Activated CD8-positive, alpha-beta T cell treated with anti-CD3 and anti-CD28 coated beads, Interleukin-2, amount 10 ng/mL, durations not matched to agents 7 days and 5 days (primary cell): ENCODE results near the gene MYOM1. TPM values are rescaled to one million over a fixed set of nuclear protein-coding genes. Genes with fewer than 3 reads are reported as not detected.
"Not testable (repeated sequence)": the region's sequence is repeated elsewhere in the genome, so short reads cannot be mapped to it uniquely, and the experiment has no call there.

ENCODE experiments used
- ATAC-seq: fragments of 150-1000 bp; cut with Tn5 transposase; one replicate; pipeline ENCODE4 v1.10.0; 2021; ENCODE audit warnings: moderate library complexity
- CTCF ChIA-PET: fragments of 350-600 bp; sonication (Branson Sonifier 250); formaldehyde crosslinking; loops from one replicate; lab custom pipeline; 2021; ENCODE audit warnings: antibody characterized with exemption; lab: Charles Lee
- POLR2A ChIA-PET: fragments of 350-600 bp; sonication (Branson Sonifier 250); formaldehyde crosslinking; loops from one replicate; lab custom pipeline; 2021; ENCODE audit warnings: antibody characterized with exemption; lab: Charles Lee
- DNase-seq: peaks from one replicate; pipeline ENCODE4 v3.0.0-alpha.2; 2020
- H3K27ac Mint-ChIP-seq: one replicate; pipeline ENCODE4 v1.8.0; 2021; ENCODE audit warnings: mild to moderate bottlenecking, mixed read lengths
- H3K27me3 Mint-ChIP-seq: one replicate; pipeline ENCODE4 v1.8.0; 2021; ENCODE audit warnings: low read depth, mixed read lengths
- H3K36me3 Mint-ChIP-seq: one replicate; pipeline ENCODE4 v1.8.0; 2021; ENCODE audit warnings: low read depth, mixed read lengths
- H3K4me1 Mint-ChIP-seq: one replicate; pipeline ENCODE4 v1.8.0; 2021; ENCODE audit warnings: low read depth, mixed read lengths
- H3K4me3 Mint-ChIP-seq: one replicate; pipeline ENCODE4 v1.8.0; 2021; ENCODE audit warnings: mild to moderate bottlenecking, mixed read lengths
- H3K9me3 Mint-ChIP-seq: one replicate; pipeline ENCODE4 v1.8.0; 2022; ENCODE audit warnings: mixed read lengths; ENCODE audit not compliant: insufficient read depth
- total RNA-seq, 2 experiments: library from RNA; stranded (reverse); gene quantifications; one replicate each; pipeline ENCODE4 v1.2.3, GENCODE V29; 2021

The MYOM1 gene
- total RNA-seq, 2 experiments from 2014 or later: 1.3 to 1.5 TPM

- Mint-ChIP-seq H3K9me3 (no peaks in the 10 kb centered on the region), H3K27me3 (no peaks in the 10 kb centered on the region), H3K36me3 (no peaks in the 10 kb centered on the region), H3K27ac (no peak overlapping the region), H3K4me3 (no peak overlapping the region), H3K4me1 (peaks cover 23% of the 10 kb centered on the region)
- DNase-seq (no peak), ATAC-seq (no peak)
- POLR2A ChIA-PET: interaction anchor here (1.1 kb wide), 1 partner anchor 174 kb away, joined by 3 read pairs; the partner anchor contains the start of gene MYL12A
- CTCF ChIA-PET: interaction anchor here (1.2 to 6.9 kb wide), 5 partner anchors 8 to 85 kb away, joined by 4 to 67 read pairs (median 9); no protein-coding TSS in a partner anchor
Observed at GRCh38 chr18:3074087-3074486, 145.7 kb downstream of the MYOM1 start.

DNA sequence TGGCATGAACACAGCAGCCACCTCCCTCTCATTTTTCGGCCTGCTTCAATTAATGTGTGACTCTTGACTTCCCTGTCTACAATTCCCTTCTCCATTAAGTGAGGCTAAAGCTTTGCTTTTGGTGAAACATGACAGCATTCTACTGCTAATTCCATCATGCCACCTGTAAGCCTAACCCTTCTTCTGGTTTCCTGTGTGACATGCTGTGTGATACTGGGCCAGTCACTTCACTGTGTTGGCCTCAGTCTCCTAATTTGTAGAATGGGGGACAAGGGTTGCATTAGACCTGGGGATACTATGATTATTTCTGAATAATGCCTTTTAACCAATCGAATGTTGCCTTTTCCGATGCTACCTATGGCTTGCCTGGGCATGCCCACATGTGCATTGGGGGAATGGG lies 146.4 kb downstream of the MYOM1 start:
- not testable (repeated sequence) for H3K27me3 Mint-ChIP-seq, ATAC-seq, DNase-seq, H3K27ac Mint-ChIP-seq, H3K4me3 Mint-ChIP-seq, H3K36me3 Mint-ChIP-seq, H3K9me3 Mint-ChIP-seq
- H3K4me1 Mint-ChIP-seq: peaks cover 28% of the 10 kb centered on the region
- CTCF ChIA-PET: interaction anchor here (2.5 to 6.9 kb wide), 4 partner anchors 12 to 84 kb away, joined by 9 to 67 read pairs (median 20); no protein-coding TSS in a partner anchor
- POLR2A ChIA-PET: interaction anchor here (0.6 to 0.8 kb wide), 2 partner anchors 17 to 24 kb away, joined by 3 read pairs; no protein-coding TSS in a partner anchor

GRCh38 chr18:3071676-3072075 lies 148.1 kb downstream of the MYOM1 start:
- Mint-ChIP-seq H3K36me3 (no peaks in the 10 kb centered on the region), H3K27me3 (no peaks in the 10 kb centered on the region), H3K4me1 (peaks cover 44% of the 10 kb centered on the region), H3K4me3 (no peak overlapping the region), H3K27ac (peak overlapping the region; percentile 39), H3K9me3 (no peaks in the 10 kb centered on the region)
- no peak for DNase-seq
- ATAC-seq: no peak
- CTCF ChIA-PET: interaction anchor here (1.0 to 6.9 kb wide), 3 partner anchors 10 to 77 kb away, joined by 3 to 67 read pairs (median 30); no protein-coding TSS in a partner anchor
- POLR2A ChIA-PET: interaction anchor here (0.7 kb wide), 1 partner anchor 64 kb away, joined by 3 read pairs; no protein-coding TSS in a partner anchor

DNA sequence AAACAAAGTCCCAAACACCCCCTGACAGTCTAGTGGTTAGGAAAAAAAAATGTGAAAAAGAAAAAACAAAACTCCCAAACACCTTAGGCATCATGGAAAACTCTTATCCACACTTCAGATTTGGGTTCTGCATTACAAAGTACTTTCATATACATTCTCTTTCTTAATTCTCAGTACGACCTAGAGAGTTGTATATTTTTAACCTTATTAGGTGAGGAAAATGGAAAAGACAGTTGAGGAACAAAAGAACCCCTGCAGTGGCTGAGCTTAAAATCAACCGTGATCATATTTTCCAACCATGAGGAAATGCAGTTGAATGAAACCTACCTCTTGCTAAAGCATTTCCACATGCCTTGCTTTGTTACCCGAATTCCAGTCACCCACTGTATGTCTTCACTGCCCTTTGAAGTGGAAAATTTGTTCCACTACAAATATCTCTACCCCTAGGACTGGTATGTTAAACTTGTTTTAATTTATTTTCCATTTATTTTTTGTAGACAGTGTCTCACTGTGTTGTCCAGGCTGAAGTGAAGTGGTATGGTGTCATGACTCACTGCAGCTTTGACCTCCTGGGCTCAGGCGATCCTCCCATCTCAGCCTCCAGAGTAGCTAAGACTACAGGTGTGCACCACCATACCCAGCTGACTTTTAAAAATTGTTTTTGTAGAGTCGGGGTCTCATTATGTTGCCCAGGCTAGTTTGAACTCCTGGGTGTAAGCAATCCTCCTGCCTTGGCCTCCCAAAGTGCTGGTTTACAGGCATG lies 149.9 kb downstream of the MYOM1 start:
- POLR2A ChIA-PET: interaction anchor here (1.2 kb wide), 1 partner anchor 414 kb away, joined by 4 read pairs; no protein-coding TSS in a partner anchor
- ATAC-seq (peak; percentile 46), DNase-seq (no peak)
- no peak overlapping the region for H3K4me3 Mint-ChIP-seq
- H3K36me3 Mint-ChIP-seq: no peaks in the 10 kb centered on the region
- CTCF ChIA-PET: interaction anchor here (0.7 to 2.9 kb wide), 2 partner anchors 59 to 76 kb away, joined by 3 to 12 read pairs; no protein-coding TSS in a partner anchor
- H3K4me1 Mint-ChIP-seq: peaks cover 40% of the 10 kb centered on the region
- H3K9me3 Mint-ChIP-seq: no peaks in the 10 kb centered on the region
- no peak overlapping the region for H3K27ac Mint-ChIP-seq
- no peaks in the 10 kb centered on the region for H3K27me3 Mint-ChIP-seq

- POLR2A ChIA-PET: no interaction called here
- H3K4me3 Mint-ChIP-seq: peak overlapping the region; percentile 52
- ATAC-seq (peak; percentile 27), DNase-seq (no peak)
- peaks cover 42% of the 10 kb centered on the region for H3K4me1 Mint-ChIP-seq
- H3K9me3 Mint-ChIP-seq: no peaks in the 10 kb centered on the region
- no peaks in the 10 kb centered on the region for H3K36me3 Mint-ChIP-seq
- no peaks in the 10 kb centered on the region for H3K27me3 Mint-ChIP-seq
- CTCF ChIA-PET: interaction anchor here (0.9 to 2.9 kb wide), 2 partner anchors 57 to 74 kb away, joined by 3 to 12 read pairs; no protein-coding TSS in a partner anchor
- H3K27ac Mint-ChIP-seq: peak overlapping the region; percentile 76
Observed at GRCh38 chr18:3067722-3068121, 152.0 kb downstream of the MYOM1 start.

- DNase-seq (no peak), ATAC-seq (no peak)
- Mint-ChIP-seq H3K27ac (peak overlapping the region; percentile 76), H3K4me1 (peaks cover 47% of the 10 kb centered on the region), H3K4me3 (peak overlapping the region; percentile 52), H3K9me3 (no peaks in the 10 kb centered on the region), H3K27me3 (no peaks in the 10 kb centered on the region), H3K36me3 (no peaks in the 10 kb centered on the region)
- CTCF ChIA-PET: interaction anchor here (0.9 kb wide), 1 partner anchor 56 kb away, joined by 3 read pairs; no protein-coding TSS in a partner anchor
- POLR2A ChIA-PET: interaction anchor here (1.0 kb wide), 1 partner anchor 181 kb away, joined by 3 read pairs; no protein-coding TSS in a partner anchor
Observed at GRCh38 chr18:3067165-3067661, 152.6 kb downstream of the MYOM1 start.

GRCh38 chr18:3066341-3067110 lies 153.2 kb downstream of the MYOM1 start:
- peaks cover 54% of the 10 kb centered on the region for H3K4me1 Mint-ChIP-seq
- no peaks in the 10 kb centered on the region for H3K36me3 Mint-ChIP-seq
- H3K27ac Mint-ChIP-seq: peak overlapping the region; percentile 11
- CTCF ChIA-PET: interaction anchor here (0.7 to 9.7 kb wide), 7 partner anchors 8 to 179 kb away, joined by 3 to 311 read pairs (median 5); partner anchors contain the start of gene MYL12A
- no peaks in the 10 kb centered on the region for H3K27me3 Mint-ChIP-seq
- no peak for DNase-seq
- POLR2A ChIA-PET: interaction anchor here (1.0 to 1.3 kb wide), 2 partner anchors 72 to 182 kb away, joined by 3 to 6 read pairs; no protein-coding TSS in a partner anchor
- H3K4me3 Mint-ChIP-seq: no peak overlapping the region
- H3K9me3 Mint-ChIP-seq: no peaks in the 10 kb centered on the region
- ATAC-seq: no peak

DNA sequence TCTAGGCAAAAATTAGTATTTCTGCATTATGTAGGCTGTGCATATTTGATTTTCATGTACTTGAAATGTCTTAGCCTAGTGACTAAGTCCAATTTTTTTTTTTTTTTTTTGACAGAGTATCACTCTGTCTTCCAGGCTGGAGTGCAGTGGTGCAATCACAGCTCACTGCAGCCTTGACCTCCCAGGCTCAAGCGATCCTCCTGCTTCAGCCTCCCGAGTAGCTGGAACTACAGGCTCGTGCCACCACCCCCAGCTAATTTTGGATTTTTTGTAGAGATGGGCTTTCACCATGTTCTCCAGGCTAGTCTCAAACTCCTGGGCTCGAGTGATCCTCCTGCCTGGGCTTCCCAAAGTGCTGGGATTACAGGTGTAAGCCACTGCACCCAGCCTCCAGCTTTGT lies 156.0 kb downstream of the MYOM1 start:
- not testable (repeated sequence) for H3K9me3 Mint-ChIP-seq, H3K4me3 Mint-ChIP-seq, DNase-seq, H3K27ac Mint-ChIP-seq, H3K36me3 Mint-ChIP-seq, H3K27me3 Mint-ChIP-seq, ATAC-seq
- CTCF ChIA-PET: interaction anchor here (0.7 to 9.7 kb wide), 37 partner anchors 8 to 186 kb away, joined by 3 to 311 read pairs (median 12); partner anchors contain the start of gene MYL12A
- peaks cover 65% of the 10 kb centered on the region for H3K4me1 Mint-ChIP-seq
- POLR2A ChIA-PET: interaction anchor here (3.0 to 5.2 kb wide), 4 partner anchors 51 to 183 kb away, joined by 16 to 49 read pairs (median 30); partner anchors contain the start of genes LPIN2 and MYL12A

DNA sequence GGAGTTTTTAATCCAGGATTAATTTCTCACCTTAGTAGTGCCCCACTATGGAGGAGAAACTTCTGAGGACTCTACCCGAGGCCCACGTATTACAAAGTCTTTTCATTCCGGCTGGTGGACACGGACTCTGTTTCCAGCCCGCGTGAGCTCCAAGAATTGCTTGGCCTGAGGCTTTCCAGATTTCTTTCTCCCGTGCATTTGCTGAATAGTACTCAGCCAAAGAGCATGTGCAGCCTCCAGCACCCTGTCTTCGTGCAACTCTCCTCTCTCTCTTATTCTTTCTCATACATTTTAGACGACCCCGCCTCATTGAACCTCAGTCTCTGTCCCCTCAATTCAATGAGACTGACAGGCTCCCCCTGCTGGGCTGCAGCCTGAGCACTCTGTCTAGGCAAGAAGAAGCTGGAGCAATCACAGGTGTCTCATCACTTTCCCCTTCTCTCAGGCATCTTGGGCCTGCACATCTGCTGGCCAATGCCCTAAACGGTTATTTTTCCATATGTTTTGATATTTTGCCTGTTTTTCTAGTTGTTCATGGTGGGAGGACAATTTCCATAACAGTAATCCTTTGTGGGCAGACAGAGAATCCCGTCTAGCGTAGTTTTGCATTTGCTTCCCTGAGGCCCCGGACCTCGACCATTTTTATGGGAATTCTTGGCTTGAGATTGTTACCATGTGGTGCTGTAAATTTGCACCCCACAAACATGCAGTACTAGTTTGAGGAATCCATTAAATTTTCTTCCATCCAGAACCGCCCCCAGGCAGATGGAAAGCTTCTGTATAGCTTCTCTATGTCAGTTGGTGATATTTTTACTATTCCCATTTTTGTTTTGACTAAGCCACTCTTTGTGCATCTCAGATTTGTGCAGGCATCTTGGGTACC lies 156.7 kb downstream of the MYOM1 start:
- Mint-ChIP-seq H3K9me3 (no peaks in the 10 kb centered on the region), H3K4me3 (peak overlapping the region; percentile 17), H3K27ac (peak overlapping the region; percentile 95), H3K36me3 (no peaks in the 10 kb centered on the region), H3K4me1 (peaks cover 67% of the 10 kb centered on the region), H3K27me3 (no peaks in the 10 kb centered on the region)
- ChIA-PET CTCF (interaction anchor here (0.6 to 9.7 kb wide), 64 partner anchors 7 to 427 kb away, joined by 3 to 311 read pairs (median 5); partner anchors contain the start of gene MYL12A), POLR2A (interaction anchor here (0.6 to 5.2 kb wide), 13 partner anchors 12 to 198 kb away, joined by 3 to 49 read pairs (median 4); partner anchors contain the start of genes LPIN2, MYL12A and MYL12B)
- peak; percentile 48 for ATAC-seq
- peak; percentile 83 for DNase-seq
